OCI-LY1 (cell line): Measurements from ENCODE around the gene OR10G6.

Experiments
- H2AFZ ChIP-seq: fragments of 200-600 bp; sonication (generic), shearing (Covaris generic); 2 replicates; pipeline ENCODE4 v1.6.0; 2014; ENCODE audit warnings: antibody characterized with exemption, mild to moderate bottlenecking, low read length
- H3F3A ChIP-seq: fragments of 200-600 bp; sonication (generic), shearing (Covaris generic); 2 replicates; pipeline ENCODE4 v1.6.0; 2014; ENCODE audit warnings: mild to moderate bottlenecking, antibody characterized with exemption, low read length, moderate library complexity; ENCODE audit not compliant: insufficient read depth
- H3K27ac ChIP-seq: fragments of 200-600 bp; sonication (generic); 2 replicates; pipeline ENCODE4 v1.5.1; 2014; ENCODE audit warnings: low read length, mixed run types, mild to moderate bottlenecking, low read depth; ENCODE audit not compliant: poor library complexity, severe bottlenecking
- H3K27me3 ChIP-seq: fragments of 200-600 bp; sonication (generic); 2 replicates; pipeline ENCODE4 v1.6.0; 2014; ENCODE audit warnings: antibody characterized with exemption, mild to moderate bottlenecking, low read length, moderate library complexity; ENCODE audit not compliant: insufficient read depth
- H3K36me3 ChIP-seq: fragments of 200-600 bp; sonication (generic); 2 replicates; pipeline ENCODE4 v1.6.1; 2014; ENCODE audit warnings: mild to moderate bottlenecking, antibody characterized with exemption, low read length, moderate library complexity, mixed read lengths; ENCODE audit not compliant: insufficient read depth
- H3K4me1 ChIP-seq: fragments of 200-600 bp; sonication (generic); 2 replicates; pipeline ENCODE4 v1.5.1; 2014; ENCODE audit warnings: mild to moderate bottlenecking, low read length, moderate library complexity; ENCODE audit not compliant: insufficient read depth, severe bottlenecking
- H3K4me2 ChIP-seq: fragments of 200-600 bp; sonication (generic), shearing (Covaris generic); 2 replicates; pipeline ENCODE4 v1.6.1; 2014; ENCODE audit warnings: low read length
- H3K4me3 ChIP-seq: fragments of 200-600 bp; sonication (generic); 2 replicates; pipeline ENCODE4 v1.5.1; 2014; ENCODE audit warnings: low read length, low read depth, mild to moderate bottlenecking, mixed read lengths; ENCODE audit not compliant: poor library complexity, severe bottlenecking
- H3K79me2 ChIP-seq: fragments of 200-600 bp; shearing (Covaris generic); 2 replicates; pipeline ENCODE4 v1.6.1; 2016; ENCODE audit warnings: mixed run types, low read length, mixed read lengths; ENCODE audit not compliant: insufficient read depth
- H3K9ac ChIP-seq: fragments of 200-600 bp; sonication (generic), shearing (Covaris generic); 2 replicates; pipeline ENCODE4 v1.6.1; 2014; ENCODE audit warnings: mild to moderate bottlenecking, low read length, mixed read lengths
- H3K9me2 ChIP-seq: fragments of 200-600 bp; sonication (generic), shearing (Covaris generic); 2 replicates; pipeline ENCODE4 v1.6.1; 2014; ENCODE audit warnings: low read depth, mild to moderate bottlenecking, low read length, mixed read lengths
- H3K9me3 ChIP-seq: fragments of 200-600 bp; shearing (Covaris generic); 2 replicates; pipeline ENCODE4 v1.6.1; 2014; ENCODE audit warnings: low read length, mixed read lengths
- H4K20me1 ChIP-seq: fragments of 200-600 bp; sonication (generic), shearing (Covaris generic); 2 replicates; pipeline ENCODE4 v1.6.0; 2016; ENCODE audit warnings: mild to moderate bottlenecking, low read length; ENCODE audit not compliant: insufficient read depth
- CTCF ChIP-seq: fragments of 200-600 bp; sonication (generic), shearing (Covaris generic); IDR thresholded peaks from 2 replicates; pipeline ENCODE4 v1.5.1; 2017; ENCODE audit warnings: mild to moderate bottlenecking, antibody characterized with exemption, low read length, moderate library complexity, mixed read lengths
- EZH2 ChIP-seq: fragments of 200-600 bp; sonication (generic), shearing (Covaris generic); IDR thresholded peaks from 2 replicates; pipeline ENCODE4 v1.8.0; 2017; ENCODE audit warnings: borderline replicate concordance, mixed run types, mild to moderate bottlenecking, antibody characterized with exemption, low read length, moderate library complexity, mixed read lengths

Gene OR10G6

DNA sequence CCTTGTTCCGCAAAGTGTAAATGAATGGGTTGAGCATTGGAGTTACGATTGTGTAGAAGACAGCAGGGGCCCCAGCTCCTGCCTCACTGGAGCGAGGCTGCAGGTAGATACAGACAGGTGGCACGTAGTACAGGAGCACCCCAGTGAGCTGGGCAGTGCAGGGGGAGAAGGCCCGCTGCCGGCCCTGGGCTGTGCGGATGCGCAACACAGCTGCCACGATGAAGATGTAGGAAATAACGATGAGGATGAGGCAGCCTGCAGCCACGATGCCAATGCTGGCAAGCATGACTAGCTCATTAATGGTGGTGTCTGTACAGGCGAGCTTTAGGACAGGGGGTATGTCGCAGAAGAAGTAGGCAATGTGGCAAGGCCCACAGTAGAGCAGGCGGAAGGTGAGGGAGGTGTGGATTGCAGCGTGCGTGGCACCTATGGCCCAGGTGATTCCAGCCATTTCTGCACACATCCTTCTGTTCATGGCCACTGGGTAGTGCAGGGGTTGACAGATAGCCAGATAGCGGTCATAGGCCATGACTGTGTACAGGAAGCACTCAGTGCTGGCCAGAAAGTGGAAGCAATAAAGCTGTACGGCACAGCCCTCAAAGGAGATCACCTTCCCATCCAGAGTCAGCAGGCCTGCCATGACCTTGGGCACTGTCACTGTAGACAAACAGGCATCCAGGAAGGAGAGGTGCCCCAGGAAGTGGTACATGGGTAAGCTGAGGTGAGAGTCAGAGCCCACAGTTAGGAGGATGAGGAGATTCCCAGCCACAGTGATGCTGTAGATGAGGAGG, 18.0 kb downstream of the OR10G6 start:
- Histone ChIP-seq H3F3A (no peaks in the 10 kb centered on the region), H3K27me3 (no peaks in the 10 kb centered on the region), H3K27ac (no peak overlapping the region), H3K4me1 (no peaks in the 10 kb centered on the region), H3K4me2 (no peak overlapping the region), H3K9me2 (no peaks in the 10 kb centered on the region), H3K79me2 (no peaks in the 10 kb centered on the region), H3K9me3 (no peaks in the 10 kb centered on the region), H4K20me1 (no peaks in the 10 kb centered on the region), H3K4me3 (no peak overlapping the region), H3K36me3 (no peaks in the 10 kb centered on the region), H2AFZ (no peak overlapping the region), H3K9ac (no peak overlapping the region)
- TF ChIP-seq EZH2 = no peak
- TF ChIP-seq CTCF = no peak

DNA sequence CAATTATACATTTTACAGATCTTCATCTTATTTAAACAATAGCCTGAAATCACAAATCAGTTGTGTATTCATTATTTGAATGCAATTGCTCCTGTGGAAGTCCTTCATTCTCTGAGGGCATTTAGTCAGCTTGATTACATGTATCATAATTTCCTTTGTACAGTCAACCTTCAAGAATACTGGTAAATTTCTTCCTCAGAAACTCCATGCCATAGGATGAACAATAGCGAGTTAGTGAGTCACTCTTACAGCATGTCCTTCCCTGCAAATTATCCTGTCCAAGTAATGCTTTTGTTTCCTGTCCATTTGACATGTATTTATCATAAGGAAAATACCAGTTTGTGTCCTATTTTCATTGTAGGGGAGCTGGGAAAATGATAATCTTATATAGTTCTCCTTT, 21.1 kb downstream of the OR10G6 start:
- H3K9ac ChIP-seq = no peak overlapping the region
- H3K9me2 ChIP-seq = no peaks in the 10 kb centered on the region
- no peak overlapping the region for H3K4me3 ChIP-seq
- no peak overlapping the region for H2AFZ ChIP-seq
- TF ChIP-seq CTCF (no peak), EZH2 (no peak)
- H3F3A ChIP-seq = no peaks in the 10 kb centered on the region
- H4K20me1 ChIP-seq = no peaks in the 10 kb centered on the region
- no peak overlapping the region for H3K4me2 ChIP-seq
- no peaks in the 10 kb centered on the region for H3K79me2 ChIP-seq
- H3K4me1 ChIP-seq = no peaks in the 10 kb centered on the region
- H3K27me3 ChIP-seq = no peaks in the 10 kb centered on the region
- H3K36me3 ChIP-seq = no peaks in the 10 kb centered on the region
- no peaks in the 10 kb centered on the region for H3K9me3 ChIP-seq
- no peak overlapping the region for H3K27ac ChIP-seq

- Histone ChIP-seq H3K9me3 (no peaks in the 10 kb centered on the region), H2AFZ (no peak overlapping the region), H3K36me3 (no peaks in the 10 kb centered on the region), H3K27ac (no peak overlapping the region), H3K27me3 (no peaks in the 10 kb centered on the region), H3K4me2 (no peak overlapping the region), H3K9me2 (no peaks in the 10 kb centered on the region), H3K4me1 (no peaks in the 10 kb centered on the region), H3K79me2 (no peaks in the 10 kb centered on the region), H3K9ac (no peak overlapping the region), H3K4me3 (no peak overlapping the region), H4K20me1 (no peaks in the 10 kb centered on the region), H3F3A (no peaks in the 10 kb centered on the region)
- no peak for TF ChIP-seq CTCF
- TF ChIP-seq EZH2 = no peak
Measured at GRCh38 chr11:123956752-123957151, 38.2 kb downstream of the OR10G6 start.
